ENCODE measurements around the gene TMTC4. TPM values are rescaled to one million over a fixed set of nuclear protein-coding genes. Genes with fewer than 3 reads are reported as not detected.

The TMTC4 gene
- total RNA-seq, 6 donors from 2014 or later = 11.4 to 17.8 (median 14.5) TPM

DNA sequence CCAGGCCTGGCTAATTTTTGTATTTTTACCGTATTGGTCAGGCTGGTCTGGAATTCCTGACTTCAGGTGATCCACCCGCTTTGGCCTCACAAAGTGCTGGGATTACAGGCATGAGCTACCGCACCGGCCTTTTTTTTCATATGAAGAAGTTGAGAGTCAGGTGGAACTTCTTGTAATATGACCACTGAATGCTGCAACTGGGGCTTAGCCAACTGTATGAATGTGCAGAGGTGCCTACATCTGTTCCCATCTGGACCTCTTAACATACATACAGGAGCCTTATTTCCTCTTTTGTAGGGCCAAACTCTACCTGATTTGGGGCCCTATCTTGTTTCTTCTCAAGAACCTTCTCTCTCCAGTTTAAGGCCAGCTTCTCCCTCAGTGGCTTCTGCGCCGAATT lies 74.1 kb downstream of the TMTC4 start:
- DNase-seq = no peak
- ATAC-seq (ENCODE audit: low FRiP score in 2 of 2) = no peak
- TF ChIP-seq POLR2A (IDR thresholded peaks at IDR 0.05) = no peak
- TF ChIP-seq, protein P1, sequence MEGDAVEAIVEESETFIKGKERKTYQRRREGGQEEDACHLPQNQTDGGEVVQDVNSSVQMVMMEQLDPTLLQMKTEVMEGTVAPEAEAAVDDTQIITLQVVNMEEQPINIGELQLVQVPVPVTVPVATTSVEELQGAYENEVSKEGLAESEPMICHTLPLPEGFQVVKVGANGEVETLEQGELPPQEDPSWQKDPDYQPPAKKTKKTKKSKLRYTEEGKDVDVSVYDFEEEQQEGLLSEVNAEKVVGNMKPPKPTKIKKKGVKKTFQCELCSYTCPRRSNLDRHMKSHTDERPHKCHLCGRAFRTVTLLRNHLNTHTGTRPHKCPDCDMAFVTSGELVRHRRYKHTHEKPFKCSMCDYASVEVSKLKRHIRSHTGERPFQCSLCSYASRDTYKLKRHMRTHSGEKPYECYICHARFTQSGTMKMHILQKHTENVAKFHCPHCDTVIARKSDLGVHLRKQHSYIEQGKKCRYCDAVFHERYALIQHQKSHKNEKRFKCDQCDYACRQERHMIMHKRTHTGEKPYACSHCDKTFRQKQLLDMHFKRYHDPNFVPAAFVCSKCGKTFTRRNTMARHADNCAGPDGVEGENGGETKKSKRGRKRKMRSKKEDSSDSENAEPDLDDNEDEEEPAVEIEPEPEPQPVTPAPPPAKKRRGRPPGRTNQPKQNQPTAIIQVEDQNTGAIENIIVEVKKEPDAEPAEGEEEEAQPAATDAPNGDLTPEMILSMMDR (IDR thresholded peaks at IDR 0.05) = no peak
- no peak for TF ChIP-seq POLR2AphosphoS5 (IDR thresholded peaks at IDR 0.05)
- TF ChIP-seq EP300 (IDR thresholded peaks at IDR 0.05) = no peak
- Histone ChIP-seq H3K36me3 (no peaks in the 10 kb centered on the region), H3K27ac (no peak overlapping the region), H3K9me3 (no peaks in the 10 kb centered on the region), H3K4me1 (no peaks in the 10 kb centered on the region), H3K27me3 (no peaks in the 10 kb centered on the region), H3K4me3 (no peak overlapping the region)
- 85 to 97% methylated on average over 6 of the region's 6 CpGs for WGBS, 2 donors

DNA sequence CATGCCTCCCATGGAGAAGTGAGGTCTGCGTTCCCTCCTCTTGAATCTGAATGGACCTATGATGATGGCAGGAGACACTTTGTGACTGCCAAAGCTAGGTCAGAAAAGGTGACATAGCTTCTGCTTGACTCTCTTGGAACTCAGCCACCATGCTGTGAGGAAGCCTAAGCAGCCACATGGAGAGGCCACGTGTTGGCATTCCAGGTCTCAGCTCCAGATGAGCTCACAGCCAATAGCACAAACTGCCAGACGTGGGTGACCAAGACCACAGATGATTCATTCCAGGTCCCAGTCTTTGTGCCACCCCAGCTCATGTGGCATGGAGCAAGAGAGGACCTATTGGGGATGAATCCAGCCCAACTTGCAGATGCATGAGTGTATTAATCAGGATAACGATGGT lies 77.3 kb downstream of the TMTC4 start:
- TF ChIP-seq POLR2A (IDR thresholded peaks at IDR 0.05) = no peak
- TF ChIP-seq POLR2AphosphoS5 (IDR thresholded peaks at IDR 0.05) = no peak
- TF ChIP-seq EP300 (IDR thresholded peaks at IDR 0.05) = no peak
- TF ChIP-seq, protein P1 (IDR thresholded peaks at IDR 0.05) = no peak
- DNase-seq (no peak), ATAC-seq (ENCODE audit: low FRiP score in 2 of 2) (no peak)
- 91 to 96% methylated on average over 4 of the region's 4 CpGs for WGBS, 2 donors
- no peaks in the 10 kb centered on the region for H3K27me3 ChIP-seq
- no peak overlapping the region for H3K27ac ChIP-seq
- H3K36me3 ChIP-seq = no peaks in the 10 kb centered on the region
- H3K4me3 ChIP-seq = no peak overlapping the region
- H3K4me1 ChIP-seq = no peaks in the 10 kb centered on the region
- no peaks in the 10 kb centered on the region for H3K9me3 ChIP-seq

DNA sequence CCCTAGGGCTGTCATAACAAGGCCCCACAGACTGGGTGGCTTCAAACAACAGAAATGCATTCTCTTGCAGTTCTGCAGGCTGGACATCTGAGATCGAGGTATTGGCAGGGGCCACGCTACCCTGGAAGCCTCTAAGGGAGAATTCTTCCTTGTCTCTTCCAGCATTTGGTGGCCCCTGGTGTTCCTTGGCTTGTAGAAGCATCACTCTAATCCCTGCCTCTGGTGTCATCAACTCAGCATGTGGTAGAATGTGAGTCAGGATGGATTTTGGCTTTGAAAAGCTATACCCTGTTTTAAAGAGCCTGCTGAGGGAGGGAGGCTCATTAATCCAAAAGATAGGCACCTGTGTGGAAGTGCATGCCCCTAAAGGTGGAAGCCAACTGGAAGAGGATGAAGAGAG lies 78.1 kb downstream of the TMTC4 start:
- WGBS, 2 donors = 80 to 92% methylated on average over 1 to 2 of the region's 2 CpGs
- ATAC-seq (ENCODE audit: low FRiP score in 2 of 2) = no peak
- Histone ChIP-seq H3K4me1 (no peaks in the 10 kb centered on the region), H3K27ac (no peak overlapping the region), H3K9me3 (no peaks in the 10 kb centered on the region), H3K4me3 (no peak overlapping the region), H3K27me3 (no peaks in the 10 kb centered on the region), H3K36me3 (no peaks in the 10 kb centered on the region)
- DNase-seq = no peak
- TF ChIP-seq POLR2AphosphoS5 (IDR thresholded peaks at IDR 0.05) = no peak
- TF ChIP-seq, protein P1 (IDR thresholded peaks at IDR 0.05) = no peak
- TF ChIP-seq EP300 (IDR thresholded peaks at IDR 0.05) = no peak
- TF ChIP-seq POLR2A (IDR thresholded peaks at IDR 0.05) = no peak

DNA sequence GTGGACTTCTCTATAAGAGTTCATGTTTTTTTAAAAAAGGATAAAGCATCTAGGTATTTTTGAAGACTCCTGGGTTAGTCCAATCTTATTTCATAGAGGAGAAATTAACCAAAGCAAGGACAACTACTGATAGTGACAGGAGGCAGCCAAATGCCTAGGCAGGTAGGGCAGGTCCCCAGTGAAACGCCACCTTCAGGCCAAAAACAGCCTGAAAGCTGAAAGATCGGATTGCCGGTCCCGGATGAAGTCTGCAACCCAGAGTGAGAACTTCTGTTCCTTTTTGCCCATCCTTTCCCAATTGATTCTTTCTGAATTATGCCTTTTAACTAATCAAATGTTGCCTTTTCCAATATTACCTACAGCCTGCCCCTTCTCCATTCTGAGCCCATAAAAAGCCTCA lies 79.9 kb downstream of the TMTC4 start:
- Histone ChIP-seq H3K4me3 (no peak overlapping the region), H3K9me3 (no peaks in the 10 kb centered on the region), H3K36me3 (no peaks in the 10 kb centered on the region), H3K27me3 (no peaks in the 10 kb centered on the region), H3K27ac (no peak overlapping the region), H3K4me1 (no peaks in the 10 kb centered on the region)
- no peak for DNase-seq
- WGBS, 2 donors = 88 to 92% methylated on average over 4 of the region's 4 CpGs
- TF ChIP-seq POLR2A (IDR thresholded peaks at IDR 0.05) (no peak), POLR2AphosphoS5 (IDR thresholded peaks at IDR 0.05) (no peak), EP300 (IDR thresholded peaks at IDR 0.05) (no peak)
- TF ChIP-seq, protein P1 (IDR thresholded peaks at IDR 0.05) = no peak
- no peak for ATAC-seq (ENCODE audit: low FRiP score in 2 of 2)

DNA sequence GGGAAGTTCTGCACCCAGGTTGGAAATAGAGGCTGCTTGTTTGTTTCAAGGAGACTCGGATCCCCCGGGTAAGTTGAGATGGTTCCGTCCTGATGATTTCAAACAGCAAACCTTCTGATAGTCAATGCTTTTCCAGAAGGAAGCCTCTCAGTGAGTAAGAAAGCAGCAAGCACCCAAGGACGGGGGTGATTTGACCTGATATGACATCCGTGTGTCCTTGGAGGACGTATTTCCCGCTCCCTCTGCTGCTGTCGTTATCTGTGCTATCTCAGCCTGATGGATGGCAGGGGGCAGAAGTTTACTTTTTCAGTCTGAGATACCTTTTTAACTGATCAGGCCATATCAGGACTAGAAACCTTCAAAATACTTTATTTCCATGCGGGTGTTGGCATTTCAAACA lies 80.3 kb downstream of the TMTC4 start:
- no peak for TF ChIP-seq POLR2AphosphoS5 (IDR thresholded peaks at IDR 0.05)
- TF ChIP-seq POLR2A (IDR thresholded peaks at IDR 0.05) = no peak
- no peak for TF ChIP-seq EP300 (IDR thresholded peaks at IDR 0.05)
- TF ChIP-seq, protein P1 (IDR thresholded peaks at IDR 0.05) = no peak
- Histone ChIP-seq H3K36me3 (no peaks in the 10 kb centered on the region), H3K9me3 (no peaks in the 10 kb centered on the region), H3K4me1 (peaks cover 0 to under 1% (median 0%) of the 10 kb centered on the region in 4 donors), H3K27ac (no peak overlapping the region), H3K27me3 (no peaks in the 10 kb centered on the region), H3K4me3 (no peak overlapping the region)
- 79 to 80% methylated on average over 9 of the region's 9 CpGs for WGBS, 2 donors
- ATAC-seq (ENCODE audit: low FRiP score in 2 of 2) (no peak), DNase-seq (no peak)

All from upper lobe of left lung (tissue), 6 donors.